ENCODE results near the gene DLG2.

DNA sequence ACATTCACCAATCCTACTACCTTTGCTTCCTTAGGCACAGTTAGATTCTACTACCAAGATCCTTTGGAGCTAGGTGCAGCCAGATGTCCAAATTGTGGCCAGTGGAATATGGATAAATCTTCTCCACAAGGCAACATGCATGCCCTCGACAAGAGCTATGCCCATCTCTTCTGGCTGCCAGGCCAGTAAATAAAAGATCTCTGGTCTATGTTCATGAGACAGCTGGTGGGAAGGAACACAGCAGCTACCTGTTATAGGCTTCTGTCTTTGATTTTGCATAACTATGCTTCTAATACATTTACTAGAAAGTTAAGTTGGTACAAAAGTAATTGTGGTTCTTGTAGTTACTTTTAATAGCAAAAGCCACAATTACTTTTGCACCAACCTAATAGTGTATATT is 182.7 kb downstream of the DLG2 start:
- TF ChIP-seq, protein P1, sequence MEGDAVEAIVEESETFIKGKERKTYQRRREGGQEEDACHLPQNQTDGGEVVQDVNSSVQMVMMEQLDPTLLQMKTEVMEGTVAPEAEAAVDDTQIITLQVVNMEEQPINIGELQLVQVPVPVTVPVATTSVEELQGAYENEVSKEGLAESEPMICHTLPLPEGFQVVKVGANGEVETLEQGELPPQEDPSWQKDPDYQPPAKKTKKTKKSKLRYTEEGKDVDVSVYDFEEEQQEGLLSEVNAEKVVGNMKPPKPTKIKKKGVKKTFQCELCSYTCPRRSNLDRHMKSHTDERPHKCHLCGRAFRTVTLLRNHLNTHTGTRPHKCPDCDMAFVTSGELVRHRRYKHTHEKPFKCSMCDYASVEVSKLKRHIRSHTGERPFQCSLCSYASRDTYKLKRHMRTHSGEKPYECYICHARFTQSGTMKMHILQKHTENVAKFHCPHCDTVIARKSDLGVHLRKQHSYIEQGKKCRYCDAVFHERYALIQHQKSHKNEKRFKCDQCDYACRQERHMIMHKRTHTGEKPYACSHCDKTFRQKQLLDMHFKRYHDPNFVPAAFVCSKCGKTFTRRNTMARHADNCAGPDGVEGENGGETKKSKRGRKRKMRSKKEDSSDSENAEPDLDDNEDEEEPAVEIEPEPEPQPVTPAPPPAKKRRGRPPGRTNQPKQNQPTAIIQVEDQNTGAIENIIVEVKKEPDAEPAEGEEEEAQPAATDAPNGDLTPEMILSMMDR (IDR thresholded peaks at IDR 0.05; ENCODE audit: low read length) = no peak
- TF ChIP-seq EZH2 (IDR thresholded peaks at IDR 0.05; ENCODE audit: borderline replicate concordance, low read length) = no peak

Data from OCI-LY1 (cell line).